ENCODE measurements around the gene NCK1. TPM values are rescaled to one million over a fixed set of nuclear protein-coding genes. Genes with fewer than 3 reads are reported as not detected.

NCK1 gene
- total RNA-seq, 2 experiments from 2014 or later: 24.9 to 38.1 TPM

DNA sequence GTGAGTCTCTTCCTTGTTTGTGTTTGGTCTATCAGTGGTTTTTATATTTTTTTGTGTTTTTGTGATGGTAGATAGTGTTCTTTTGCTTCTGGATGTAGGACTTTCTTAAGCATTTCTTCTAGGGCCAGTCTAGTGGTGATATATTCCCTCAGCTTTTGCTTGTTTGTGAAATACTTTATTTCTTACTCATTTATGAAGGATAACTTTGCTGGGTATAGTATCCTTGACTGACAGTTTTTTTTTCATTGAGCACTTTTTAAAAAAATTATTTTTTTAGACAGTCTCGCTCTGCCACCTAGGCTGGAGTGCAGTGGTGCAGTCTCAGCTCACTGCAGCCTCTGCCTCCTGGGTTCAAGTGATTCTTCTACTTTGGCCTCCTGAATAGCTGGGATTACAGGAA, 41.9 kb downstream of the NCK1 start:
- Histone ChIP-seq H3K4me1 (ENCODE audit: insufficient read depth, low read length, poor library complexity, severe bottlenecking) (peaks cover 59% of the 10 kb centered on the region), H3K9me2 (ENCODE audit: insufficient read depth, low read length) (no peaks in the 10 kb centered on the region), H2AFZ (ENCODE audit: low read length) (no peak overlapping the region), H3K79me2 (ENCODE audit: insufficient read depth, low read depth, low read length) (peaks cover 100% of the 10 kb centered on the region), H3K4me3 (ENCODE audit: low read depth, low read length, poor library complexity, severe bottlenecking) (no peak overlapping the region), H4K20me1 (ENCODE audit: insufficient read depth, low read length) (0 out of 2 replicates have a peak, but pooled peaks cover 7% of the 10 kb centered on the region), H3K27ac (ENCODE audit: low read depth, low read length, poor library complexity, severe bottlenecking) (no peak overlapping the region), H3K36me3 (ENCODE audit: insufficient read depth, low read length) (peaks cover 61% of the 10 kb centered on the region), H3K4me2 (ENCODE audit: low read length) (no peak overlapping the region), H3K9me3 (ENCODE audit: low read length) (peaks cover 57% of the 10 kb centered on the region)
- ChIA-PET POLR2A (no interaction called here), CTCF (ENCODE audit: unreplicated experiment) (no interaction called here)
- TF ChIP-seq, protein P1, sequence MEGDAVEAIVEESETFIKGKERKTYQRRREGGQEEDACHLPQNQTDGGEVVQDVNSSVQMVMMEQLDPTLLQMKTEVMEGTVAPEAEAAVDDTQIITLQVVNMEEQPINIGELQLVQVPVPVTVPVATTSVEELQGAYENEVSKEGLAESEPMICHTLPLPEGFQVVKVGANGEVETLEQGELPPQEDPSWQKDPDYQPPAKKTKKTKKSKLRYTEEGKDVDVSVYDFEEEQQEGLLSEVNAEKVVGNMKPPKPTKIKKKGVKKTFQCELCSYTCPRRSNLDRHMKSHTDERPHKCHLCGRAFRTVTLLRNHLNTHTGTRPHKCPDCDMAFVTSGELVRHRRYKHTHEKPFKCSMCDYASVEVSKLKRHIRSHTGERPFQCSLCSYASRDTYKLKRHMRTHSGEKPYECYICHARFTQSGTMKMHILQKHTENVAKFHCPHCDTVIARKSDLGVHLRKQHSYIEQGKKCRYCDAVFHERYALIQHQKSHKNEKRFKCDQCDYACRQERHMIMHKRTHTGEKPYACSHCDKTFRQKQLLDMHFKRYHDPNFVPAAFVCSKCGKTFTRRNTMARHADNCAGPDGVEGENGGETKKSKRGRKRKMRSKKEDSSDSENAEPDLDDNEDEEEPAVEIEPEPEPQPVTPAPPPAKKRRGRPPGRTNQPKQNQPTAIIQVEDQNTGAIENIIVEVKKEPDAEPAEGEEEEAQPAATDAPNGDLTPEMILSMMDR (conservative IDR thresholded peaks at IDR 0.05; ENCODE audit: low read length): no peak
- TF ChIP-seq EZH2phosphoT487 (IDR thresholded peaks at IDR 0.05; ENCODE audit: borderline replicate concordance, low read depth, low read length): no peak
- intact Hi-C loops (cut with micrococcal nuclease; ENCODE audit: unreplicated experiment): loop anchor here (2.0 to 5.0 kb wide), 2 partner anchors 19 to 42 kb away; partner anchors contain the start of gene NCK1
- DNase-seq (ENCODE audit: low spot score): no peak
- no TSS peak for BruUV-seq (replicated peaks)

DNA sequence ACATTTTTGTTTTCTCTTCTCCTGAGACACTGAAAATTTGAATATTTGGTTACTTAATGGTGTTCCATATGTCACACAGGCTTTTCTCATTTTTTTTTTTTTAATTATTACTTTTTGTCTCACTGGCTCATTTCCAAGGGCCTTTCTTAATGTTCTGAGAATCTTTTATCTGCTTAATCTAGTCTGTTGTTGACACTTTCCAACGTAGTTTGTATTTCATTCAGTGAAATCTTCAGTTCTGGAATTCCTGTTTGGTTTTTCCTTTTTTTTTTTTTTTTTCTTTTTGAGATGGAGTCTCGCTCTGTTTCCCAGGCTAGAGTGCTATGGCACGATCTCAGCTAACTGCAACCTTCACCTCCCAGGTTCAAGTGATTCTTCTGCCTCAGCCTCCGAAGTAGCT, 42.7 kb downstream of the NCK1 start:
- no peak for DNase-seq (ENCODE audit: low spot score)
- Histone ChIP-seq H3K27ac (ENCODE audit: low read depth, low read length, poor library complexity, severe bottlenecking) (no peak overlapping the region), H3K9me2 (ENCODE audit: insufficient read depth, low read length) (no peaks in the 10 kb centered on the region), H3K9me3 (ENCODE audit: low read length) (peaks cover 54% of the 10 kb centered on the region), H3K4me3 (ENCODE audit: low read depth, low read length, poor library complexity, severe bottlenecking) (no peak overlapping the region), H3K79me2 (ENCODE audit: insufficient read depth, low read depth, low read length) (peaks cover 100% of the 10 kb centered on the region), H4K20me1 (ENCODE audit: insufficient read depth, low read length) (peaks cover 9% of the 10 kb centered on the region; the same call in 1 of the 2 replicates), H2AFZ (ENCODE audit: low read length) (no peak overlapping the region), H3K36me3 (ENCODE audit: insufficient read depth, low read length) (peaks cover 52% of the 10 kb centered on the region), H3K4me1 (ENCODE audit: insufficient read depth, low read length, poor library complexity, severe bottlenecking) (peaks cover 59% of the 10 kb centered on the region), H3K4me2 (ENCODE audit: low read length) (no peak overlapping the region)
- ChIA-PET CTCF (ENCODE audit: unreplicated experiment) (no interaction called here), POLR2A (no interaction called here)
- no TSS peak for BruUV-seq (replicated peaks)
- TF ChIP-seq, protein P1 (conservative IDR thresholded peaks at IDR 0.05; ENCODE audit: low read length): no peak
- TF ChIP-seq EZH2phosphoT487 (IDR thresholded peaks at IDR 0.05; ENCODE audit: borderline replicate concordance, low read depth, low read length): no peak
- intact Hi-C loops (cut with micrococcal nuclease; ENCODE audit: unreplicated experiment): loop anchor here (5.0 kb wide), 1 partner anchor 42 kb away; the partner anchor contains the start of gene NCK1

DNA sequence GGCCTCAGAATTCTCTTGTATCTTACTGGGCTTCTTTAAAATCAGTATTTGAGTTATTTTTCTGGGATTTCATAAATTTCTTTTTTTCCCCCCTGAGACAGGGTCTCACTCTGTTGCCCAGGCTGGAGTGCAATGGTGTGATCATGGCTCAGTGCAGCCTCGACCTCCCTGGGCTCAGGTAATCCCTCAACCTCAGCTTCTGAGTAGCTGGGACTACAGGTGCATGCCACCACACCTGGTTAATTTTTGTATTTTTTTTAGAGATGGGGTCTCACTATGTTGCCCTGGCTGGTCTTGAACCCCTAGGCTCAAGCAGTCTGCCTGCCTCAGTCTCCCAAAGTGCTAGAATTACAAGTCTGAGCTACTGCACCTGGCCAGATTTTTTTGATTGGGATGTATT, 43.5 kb downstream of the NCK1 start:
- intact Hi-C loops (cut with micrococcal nuclease; ENCODE audit: unreplicated experiment): no loop called here
- Histone ChIP-seq H3K27ac (ENCODE audit: low read depth, low read length, poor library complexity, severe bottlenecking) (no peak overlapping the region), H3K79me2 (ENCODE audit: insufficient read depth, low read depth, low read length) (peaks cover 100% of the 10 kb centered on the region), H3K4me2 (ENCODE audit: low read length) (no peak overlapping the region), H3K4me3 (ENCODE audit: low read depth, low read length, poor library complexity, severe bottlenecking) (no peak overlapping the region), H4K20me1 (ENCODE audit: insufficient read depth, low read length) (peaks cover 11% of the 10 kb centered on the region; the same call in 1 of the 2 replicates), H3K36me3 (ENCODE audit: insufficient read depth, low read length) (peaks cover 50% of the 10 kb centered on the region), H2AFZ (ENCODE audit: low read length) (no peak overlapping the region), H3K4me1 (ENCODE audit: insufficient read depth, low read length, poor library complexity, severe bottlenecking) (peaks cover 58% of the 10 kb centered on the region), H3K9me2 (ENCODE audit: insufficient read depth, low read length) (no peaks in the 10 kb centered on the region), H3K9me3 (ENCODE audit: low read length) (peaks cover 46% of the 10 kb centered on the region)
- POLR2A ChIA-PET: interaction anchor here (1.6 kb wide), 1 partner anchor 8 kb away, joined by 4 read pairs; no protein-coding TSS in a partner anchor
- no peak for TF ChIP-seq EZH2phosphoT487 (IDR thresholded peaks at IDR 0.05; ENCODE audit: borderline replicate concordance, low read depth, low read length)
- DNase-seq (ENCODE audit: low spot score): no peak
- no TSS peak for BruUV-seq (replicated peaks)
- CTCF ChIA-PET (ENCODE audit: unreplicated experiment): no interaction called here

Measured in OCI-LY7 (cell line).